H1 (cell line): ENCODE measurements around the gene KLHDC7A. TPM values are rescaled to one million over a fixed set of nuclear protein-coding genes. Genes with fewer than 3 reads are reported as not detected.

Source experiments
- CTCF ChIA-PET: fragments of 300-600 bp; sonication (Branson Sonifier 250); formaldehyde crosslinking; loops from one replicate; lab custom pipeline; 2021; ENCODE audit not compliant: partially characterized antibody; lab: Charles Lee
- POLR2A ChIA-PET: fragments of 300-600 bp; sonication (Branson Sonifier 250); formaldehyde crosslinking; loops from one replicate; lab custom pipeline; 2021; ENCODE audit warnings: inconsistent platforms; ENCODE audit not compliant: partially characterized antibody; lab: Charles Lee
- DNase-seq, 2 experiments: peaks; one replicate each; pipeline versions ENCODE4 v3.0.0 to v3.0.0-alpha.2; 2010 to 2022; ENCODE audit warnings: low spot score in 2 of 2, low read depth in 1 of 2, mixed read lengths in 1 of 2
- FAIRE-seq: peaks from 2 replicates; lab custom pipeline; 2011; peaks lifted over from hg19 to GRCh38; lab: Jason Lieb, UNC
- H2AFZ ChIP-seq: 2 replicates; pipeline ENCODE4 v1.8.1; 2012; ENCODE audit warnings: low read length, inconsistent platforms
- H2AK5ac ChIP-seq: 2 replicates; pipeline ENCODE4 v1.6.1; 2013; ENCODE audit warnings: low read depth, low read length
- H2BK120ac ChIP-seq: replicated peaks from 2 replicates; pipeline ENCODE3; 2013; ENCODE audit warnings: low read depth, low read length, inconsistent platforms
- H2BK12ac ChIP-seq: 2 replicates; pipeline ENCODE4 v1.6.1; 2013; ENCODE audit warnings: low read depth, low read length
- H2BK15ac ChIP-seq: 2 replicates; pipeline ENCODE4 v1.6.1; 2013; ENCODE audit warnings: low read length
- H2BK20ac ChIP-seq: 2 replicates; pipeline ENCODE4 v1.6.1; 2013; ENCODE audit warnings: low read length
- H2BK5ac ChIP-seq: 2 replicates; pipeline ENCODE4 v1.6.1; 2013; ENCODE audit warnings: low read depth, low read length
- H3K14ac ChIP-seq: 2 replicates; pipeline ENCODE4 v1.6.1; 2013; ENCODE audit warnings: inconsistent platforms; ENCODE audit not compliant: insufficient read length
- H3K18ac ChIP-seq: 2 replicates; pipeline ENCODE4 v1.6.1; 2013; ENCODE audit warnings: low read length; ENCODE audit errors: extremely low read depth
- H3K23ac ChIP-seq: 2 replicates; pipeline ENCODE4 v1.6.1; 2013; ENCODE audit warnings: inconsistent platforms; ENCODE audit not compliant: insufficient read length
- H3K23me2 ChIP-seq: 2 replicates; pipeline ENCODE4 v1.6.1; 2013; ENCODE audit warnings: low read depth, low read length
- H3K27ac ChIP-seq: 2 replicates; pipeline ENCODE4 v1.6.1; 2011; ENCODE audit warnings: low read depth, low read length, inconsistent platforms
- H3K27me3 ChIP-seq, 4 experiments: replicated peaks in 1 of 4; 1 replicate in 1 of 4; 2 replicates in 3 of 4; pipeline versions ENCODE4 v1.6.1 to v1.8.1; 2011 to 2013; ENCODE audit warnings: low read length in 3 of 4, mild to moderate bottlenecking in 3 of 4, inconsistent platforms in 2 of 4, mixed read lengths in 2 of 4, moderate library complexity in 1 of 4; ENCODE audit not compliant: control insufficient read depth in 3 of 4, insufficient read depth in 3 of 4; ENCODE audit errors: extremely low read depth in 1 of 4
- H3K36me3 ChIP-seq, 4 experiments: 2 replicates each; pipeline versions ENCODE4 v1.6.1 to v1.8.1; 2011 to 2013; ENCODE audit warnings: mild to moderate bottlenecking in 4 of 4, low read length in 3 of 4, moderate library complexity in 2 of 4, control low read depth in 1 of 4, inconsistent platforms in 1 of 4; ENCODE audit not compliant: insufficient read depth in 4 of 4, control insufficient read depth in 2 of 4
- H3K4ac ChIP-seq: replicated peaks from 2 replicates; pipeline ENCODE3; 2013; ENCODE audit warnings: low read length, low read depth, mixed read lengths, inconsistent platforms; ENCODE audit not compliant: insufficient read length
- H3K4me1 ChIP-seq, 4 experiments: replicated peaks in 1 of 4; 1 replicate in 1 of 4; 2 replicates in 3 of 4; pipeline versions ENCODE4 v1.6.1 to v1.8.1; 2011 to 2013; ENCODE audit warnings: low read length in 3 of 4, inconsistent platforms in 2 of 4, mixed read lengths in 1 of 4; ENCODE audit not compliant: insufficient read depth in 4 of 4, control insufficient read depth in 3 of 4
- H3K4me2 ChIP-seq, 2 experiments: 2 replicates each; pipeline versions ENCODE4 v1.6.1 to v1.8.1; 2011 to 2013; ENCODE audit warnings: low read depth in 2 of 2, low read length in 2 of 2, control low read depth in 1 of 2, inconsistent platforms in 1 of 2, mild to moderate bottlenecking in 1 of 2; ENCODE audit not compliant: insufficient read depth in 1 of 2
- H3K4me3 ChIP-seq, 4 experiments: fragments of 200-600, 300-600 bp in 1 of 4; sonication (generic), shearing (Covaris generic), sonication (Bioruptor Twin) in 1 of 4; 2 replicates each; pipeline versions ENCODE4 v1.5.1 to v1.8.1; 2011 to 2016; ENCODE audit warnings: low read length in 4 of 4, low read depth in 3 of 4, control low read depth in 2 of 4, inconsistent platforms in 2 of 4, mild to moderate bottlenecking in 2 of 4, mixed read lengths in 1 of 4, moderate library complexity in 1 of 4; ENCODE audit not compliant: insufficient read depth in 2 of 4; ENCODE audit errors: extremely low read depth in 1 of 4
- H3K56ac ChIP-seq: replicated peaks from 2 replicates; pipeline ENCODE3; 2013; ENCODE audit warnings: low read depth, mild to moderate bottlenecking, mixed read lengths, low read length, inconsistent platforms; ENCODE audit not compliant: insufficient read length
- H3K79me1 ChIP-seq: 2 replicates; pipeline ENCODE4 v1.6.1; 2013; ENCODE audit warnings: low read depth, low read length, control low read depth
- H3K79me2 ChIP-seq, 2 experiments: 2 replicates each; pipeline versions ENCODE4 v1.6.1 to v1.8.1; 2012 to 2013; ENCODE audit warnings: low read length in 2 of 2, mild to moderate bottlenecking in 2 of 2, inconsistent platforms in 1 of 2; ENCODE audit not compliant: insufficient read depth in 2 of 2, control insufficient read depth in 1 of 2
- H3K9ac ChIP-seq, 4 experiments: replicated peaks in 1 of 4; 1 replicate in 1 of 4; 2 replicates in 3 of 4; pipeline versions ENCODE4 v1.6.1 to v1.8.1; 2011 to 2013; ENCODE audit warnings: low read depth in 3 of 4, low read length in 3 of 4, control low read depth in 2 of 4, mild to moderate bottlenecking in 2 of 4, moderate library complexity in 2 of 4, inconsistent platforms in 1 of 4; ENCODE audit errors: extremely low read depth in 1 of 4
- H3K9me3 ChIP-seq, 2 experiments: 2 replicates each; pipeline versions ENCODE4 v1.6.1 to v1.8.1; 2012 to 2013; ENCODE audit warnings: mild to moderate bottlenecking in 2 of 2, moderate library complexity in 2 of 2, control low read depth in 1 of 2, inconsistent platforms in 1 of 2, low read depth in 1 of 2, low read length in 1 of 2, mixed read lengths in 1 of 2; ENCODE audit not compliant: insufficient read depth in 2 of 2
- H4K20me1 ChIP-seq, 2 experiments: replicated peaks in 1 of 2; 2 replicates each; pipeline versions ENCODE3 to v1.8.1; 2011 to 2013; ENCODE audit warnings: inconsistent platforms in 2 of 2, low read length in 2 of 2, mild to moderate bottlenecking in 1 of 2; ENCODE audit not compliant: insufficient read depth in 2 of 2, control insufficient read depth in 1 of 2
- H4K5ac ChIP-seq: 2 replicates; pipeline ENCODE4 v1.6.1; 2013; ENCODE audit warnings: low read length, low read depth, mixed read lengths, inconsistent platforms; ENCODE audit not compliant: insufficient read length
- H4K8ac ChIP-seq: 2 replicates; pipeline ENCODE4 v1.8.0; 2013; ENCODE audit warnings: mild to moderate bottlenecking, moderate library complexity, low read length, inconsistent platforms; ENCODE audit not compliant: insufficient read depth; ENCODE audit errors: extremely low read depth
- H4K91ac ChIP-seq: replicated peaks from 2 replicates; pipeline ENCODE3; 2013; ENCODE audit warnings: low read length, mixed read lengths, inconsistent platforms; ENCODE audit not compliant: insufficient read length
- CREB1 ChIP-seq: IDR thresholded peaks from 2 replicates; pipeline ENCODE4 v1.6.1; 2012; ENCODE audit warnings: inconsistent platforms
- CTCF ChIP-seq, 3 experiments: IDR thresholded peaks; 1 replicate in 2 of 3; 2 replicates in 1 of 3; pipeline versions ENCODE4 v1.5.1 to v1.6.1; 2011; ENCODE audit warnings: low read length in 3 of 3, mild to moderate bottlenecking in 3 of 3, inconsistent platforms in 2 of 3, low read depth in 1 of 3, moderate library complexity in 1 of 3; ENCODE audit not compliant: insufficient read depth in 1 of 3; ENCODE audit errors: control extremely low read depth in 1 of 3
- EGR1 ChIP-seq: IDR thresholded peaks from 2 replicates; pipeline ENCODE4 v1.6.1; 2011; ENCODE audit warnings: low read depth, low read length, borderline replicate concordance
- NANOG ChIP-seq: IDR thresholded peaks from 2 replicates; pipeline ENCODE4 v1.6.1; 2011; ENCODE audit warnings: low read length, low read depth, mild to moderate bottlenecking, inconsistent platforms; ENCODE audit not compliant: insufficient read depth, poor library complexity, severe bottlenecking
- NRF1 ChIP-seq: IDR thresholded peaks from 2 replicates; pipeline ENCODE4 v1.6.1; 2011; ENCODE audit warnings: mild to moderate bottlenecking, low read depth, low read length, improper control_type of control experiment
- RAD21 ChIP-seq, 2 experiments: IDR thresholded peaks in 1 of 2; conservative IDR thresholded peaks in 1 of 2; 2 replicates each; pipeline ENCODE4 v1.6.1; 2011; ENCODE audit warnings: low read depth in 2 of 2, low read length in 2 of 2, improper control_type of control experiment in 1 of 2, inconsistent platforms in 1 of 2, mild to moderate bottlenecking in 1 of 2, moderate library complexity in 1 of 2
- SIN3A ChIP-seq, 2 experiments: IDR thresholded peaks in 1 of 2; conservative IDR thresholded peaks in 1 of 2; 2 replicates each; pipeline ENCODE4 v1.6.1; 2011 to 2012; ENCODE audit warnings: low read length in 2 of 2, improper control_type of control experiment in 1 of 2, low read depth in 1 of 2, mild to moderate bottlenecking in 1 of 2
- YY1 ChIP-seq: IDR thresholded peaks from 2 replicates; pipeline ENCODE4 v1.6.1; 2011; ENCODE audit warnings: low read depth, mild to moderate bottlenecking, low read length
- WGBS, 2 experiments: shearing (Covaris generic) in 1 of 2; methylation state at CpG; one replicate each; pipeline versions ENCODE4 v1.1.6 to v1.1.7; 2013 to 2015; ENCODE audit warnings: low lambda C conversion rate in 2 of 2, mixed read lengths in 2 of 2, inconsistent platforms in 1 of 2, low coverage in 1 of 2, missing lambda C conversion rate in 1 of 2; ENCODE audit not compliant: insufficient replicate concordance in 2 of 2, insufficient coverage in 1 of 2, insufficient read length in 1 of 2; ENCODE audit errors: extremely low coverage in 1 of 2, missing lambda C conversion rate in 1 of 2; 5-methylcytosine and 5-hydroxymethylcytosine counted together
- polyA plus RNA-seq, 7 experiments: library from polyadenylated mRNA; depleted of rRNA in 3 of 7; stranded (reverse) in 5 of 7; unstranded in 2 of 7; fragments of >200 nt in 5 of 7; fragments of 200-250 nt in 2 of 7; gene quantifications; 1 replicate in 5 of 7; 2 replicates in 1 of 7; 4 replicates in 1 of 7; pipeline versions ENCODE4 v1.2.1 to v1.2.3, GENCODE V29; 2011 to 2013; ENCODE audit warnings: missing spikeins in 2 of 7, mixed read lengths in 2 of 7
- total RNA-seq: library from RNA; stranded (reverse); fragmentation: NEBNext Ultra II Directional; extraction: Animal tissue kit (Norgen Biotek cat#: 25700); gene quantifications from 2 replicates; pipeline ENCODE4 v1.2.1, GENCODE V29; 2021

The KLHDC7A gene
- total and polyA plus RNA-seq, 2 of the 8 experiments (the other 6 are each of a cell fraction or from before 2014, with no cell fraction given) = 3.9 to 18.9 TPM

DNA sequence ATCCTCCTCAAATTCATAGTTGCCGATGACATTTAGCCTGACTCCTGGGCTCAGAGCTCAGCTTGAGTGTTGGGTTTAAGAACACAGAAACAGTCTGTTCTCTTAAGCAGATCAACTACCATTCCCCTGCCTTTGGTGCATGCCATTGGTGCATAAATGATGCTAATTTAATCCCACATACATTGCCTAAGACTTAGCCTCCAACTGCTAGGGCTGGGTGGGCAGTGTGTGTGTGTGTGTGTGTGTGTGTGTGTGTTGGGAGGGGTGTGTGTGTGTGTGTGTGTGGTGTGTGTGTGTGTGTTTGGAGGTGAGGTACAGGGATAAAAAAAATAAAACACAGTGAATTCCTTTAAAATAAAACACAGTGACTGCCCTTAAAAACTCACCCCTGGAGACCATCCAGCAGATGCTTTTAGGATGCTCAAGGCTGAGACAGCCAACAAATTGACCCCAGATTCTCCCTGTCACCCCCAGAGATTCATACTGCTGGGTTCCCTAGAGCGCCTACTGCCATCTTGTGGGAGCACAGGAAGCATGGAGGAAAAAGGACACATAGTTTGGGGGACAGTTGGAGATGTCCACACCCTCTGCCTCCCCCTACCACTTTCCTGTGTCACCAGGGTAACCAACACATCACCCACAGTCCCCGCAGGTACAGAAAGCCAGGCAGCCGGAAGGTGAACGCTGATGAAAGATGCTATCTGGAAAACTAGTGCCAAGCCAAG is 30.6 kb downstream of the KLHDC7A start:
- TF ChIP-seq CTCF (IDR thresholded peaks at IDR 0.05; ENCODE audit: control extremely low read depth in 1 of 3, insufficient read depth in 1 of 3, low read depth in 1 of 3, low read length in 3 of 3) (peak; percentile 60 to 72 (median 68)), CREB1 (no peak), SIN3A (conservative IDR thresholded peaks at IDR 0.05 in 1 of 2, IDR thresholded peaks at IDR 0.05 in 1 of 2; ENCODE audit: low read depth in 1 of 2, low read length in 2 of 2) (no peak), NRF1 (no peak), RAD21 (IDR thresholded peaks at IDR 0.05 in 1 of 2, conservative IDR thresholded peaks at IDR 0.05 in 1 of 2; ENCODE audit: low read depth in 2 of 2, low read length in 2 of 2) (peak; percentile 76 to 83), EGR1 (no peak), YY1 (0 out of 2 replicates have a peak, but pooled peaks have one; percentile 10), NANOG (no peak)
- TF ChIP-seq, all 59 proteins: peak for 3
- H2BK15ac ChIP-seq = no peak overlapping the region; the same call in 1 of the 2 replicates
- no peak overlapping the region for H2AK5ac ChIP-seq
- ChIA-PET CTCF (interaction anchor here (0.6 to 1.4 kb wide), 11 partner anchors 14 to 765 kb away, joined by 3 to 6 read pairs (median 3); no protein-coding TSS in a partner anchor), POLR2A (interaction anchor here (0.6 kb wide), 1 partner anchor 138 kb away, joined by 3 read pairs; no protein-coding TSS in a partner anchor)
- FAIRE-seq (no peak), DNase-seq (no peak)
- H2BK20ac ChIP-seq = peak overlapping the region; percentile 23; the same call in 1 of the 2 replicates
- no peak overlapping the region for H3K23ac ChIP-seq
- H3K36me3 ChIP-seq = no peaks in the 10 kb centered on the region
- H2AFZ ChIP-seq = no peak overlapping the region
- H3K4me1 ChIP-seq = peaks cover 0 to 4% (median 1%) of the 10 kb centered on the region in 4 experiments; a peak in 1 of 7 replicates
- H4K20me1 ChIP-seq = no peaks in the 10 kb centered on the region
- no peak overlapping the region for H3K4me3 ChIP-seq
- no peak overlapping the region for H3K27ac ChIP-seq
- H3K56ac ChIP-seq = no peak overlapping the region
- H3K9me3 ChIP-seq = peaks cover 5% of the 10 kb centered on the region in 2 experiments; a peak in 3 of 4 replicates
- H3K4ac ChIP-seq = no peak overlapping the region
- no peak overlapping the region for H4K91ac ChIP-seq
- 0 out of 2 replicates have a peak overlapping the region, but pooled peaks have one; percentile 12 for H2BK5ac ChIP-seq
- 90% methylated on average over 5 of the region's 5 CpGs; no CpG with 5 or more reads in 1 of the 2 experiments for WGBS, 2 experiments
- no peak overlapping the region for H4K5ac ChIP-seq
- H3K18ac ChIP-seq = no peak overlapping the region
- no peaks in the 10 kb centered on the region for H3K79me1 ChIP-seq
- H4K8ac ChIP-seq = no peak overlapping the region
- no peaks in the 10 kb centered on the region; the same call in 1 of the 2 replicates for H3K23me2 ChIP-seq
- no peak overlapping the region for H3K14ac ChIP-seq
- H3K79me2 ChIP-seq = no peaks in the 10 kb centered on the region
- H2BK120ac ChIP-seq = no peak overlapping the region
- no peaks in the 10 kb centered on the region for H3K27me3 ChIP-seq
- H3K4me2 ChIP-seq = no peak overlapping the region
- H3K9ac ChIP-seq = no peak overlapping the region
- no peak overlapping the region; the same call in 1 of the 2 replicates for H2BK12ac ChIP-seq
